Kidney epithelial cell (primary cell): ENCODE measurements around the gene KLK12. TPM values are rescaled to one million over a fixed set of nuclear protein-coding genes. Genes with fewer than 3 reads are reported as not detected.

Source experiments
- DNase-seq: peaks from one replicate; pipeline ENCODE4 v3.0.0-alpha.2; 2010; ENCODE audit warnings: low read depth
- H3K27me3 ChIP-seq: 2 replicates; pipeline ENCODE4 v1.6.0; 2011; ENCODE audit warnings: low read length; ENCODE audit not compliant: control insufficient read depth, insufficient read depth
- H3K36me3 ChIP-seq: 2 replicates; pipeline ENCODE4 v1.5.1; 2011; ENCODE audit warnings: low read length; ENCODE audit not compliant: control insufficient read depth, insufficient read depth
- H3K4me3 ChIP-seq: 2 replicates; pipeline ENCODE4 v1.5.1; 2011; ENCODE audit warnings: low read depth, mild to moderate bottlenecking, control low read depth, low read length
- CTCF ChIP-seq: IDR thresholded peaks from 2 replicates; pipeline ENCODE4 v1.5.1; 2011; ENCODE audit warnings: mild to moderate bottlenecking, moderate library complexity, low read length, control low read depth, inconsistent platforms; ENCODE audit not compliant: insufficient read depth, poor library complexity, severe bottlenecking
- total RNA-seq: library from RNA; depleted of rRNA; stranded (reverse); fragments of >200 nt; gene quantifications from 2 replicates; pipeline ENCODE4 v1.2.3, GENCODE V29; 2015

Gene KLK12
- total RNA-seq, 1 donor from 2014 or later: not detected

- H3K27me3 ChIP-seq: peaks cover 2% of the 10 kb centered on the region
- no peaks in the 10 kb centered on the region for H3K36me3 ChIP-seq
- H3K4me3 ChIP-seq: peak within 1 kb of the TSS; percentile 5
- no peak for TF ChIP-seq CTCF
- no peak for DNase-seq
Measured at GRCh38 chr19:50983625-50984292, 51.0 kb downstream of the KLK12 start, which contains the start of gene KLK7. Gene KLK7, minus strand, starts transcription at chr19:50983917. Its CDS starts 1,518 bp downstream, at chr19:50982399.

DNA sequence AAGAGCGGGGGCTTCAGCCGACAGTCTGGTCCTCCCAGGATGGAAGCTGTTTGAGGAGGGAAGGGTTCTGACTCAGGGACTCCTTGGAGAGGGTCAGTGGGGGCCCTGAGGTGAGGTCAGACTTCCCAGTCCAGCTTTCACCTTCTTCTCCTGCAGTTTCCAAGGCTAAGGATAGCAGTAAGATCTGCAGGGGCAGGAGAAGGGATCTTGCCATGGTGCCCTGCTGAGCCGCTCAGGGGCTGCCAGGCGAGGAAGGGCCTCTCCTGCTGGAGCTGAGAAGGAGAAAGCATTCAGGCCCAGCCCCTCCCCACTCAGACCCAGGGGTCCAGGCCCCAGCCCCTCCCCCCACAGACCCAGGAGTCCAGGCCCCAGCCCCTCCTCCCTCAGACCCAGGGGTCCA lies 52.6 kb downstream of the KLK12 start:
- no peak for DNase-seq

DNA sequence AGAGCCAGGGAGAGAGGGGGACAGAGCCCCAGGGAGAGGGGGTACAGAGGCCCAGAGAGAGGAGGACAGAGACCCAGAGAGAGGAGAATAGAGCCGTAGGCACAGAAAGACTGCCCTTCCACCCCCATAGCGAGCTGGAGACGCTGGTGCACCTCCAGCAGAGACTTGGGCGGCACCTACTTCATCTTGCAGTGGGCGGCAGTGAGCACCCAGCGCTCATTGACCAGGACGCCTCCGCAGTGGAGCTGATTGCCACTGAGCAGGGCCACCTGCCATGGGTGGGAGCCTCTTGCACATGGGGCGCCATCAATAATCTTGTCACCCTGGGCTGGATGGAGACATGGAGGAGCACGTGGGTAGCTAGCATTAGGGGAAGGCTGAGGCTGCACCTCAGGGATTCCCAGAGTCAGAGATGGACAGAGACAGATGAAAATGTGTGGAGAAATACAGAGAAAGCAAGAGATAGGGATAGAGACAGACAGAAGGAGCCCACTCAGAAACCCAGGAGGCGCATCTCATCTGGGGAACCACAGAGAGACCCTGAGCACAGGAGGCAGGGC lies 53.1 kb downstream of the KLK12 start:
- TF ChIP-seq CTCF: no peak
- Histone ChIP-seq H3K4me3 (no peak overlapping the region), H3K27me3 (peaks cover 2% of the 10 kb centered on the region), H3K36me3 (no peaks in the 10 kb centered on the region)
- no peak for DNase-seq

More for the DNA sequence above, 52.6 kb downstream of the KLK12 start:
- Histone ChIP-seq H3K36me3 (no peaks in the 10 kb centered on the region), H3K27me3 (peaks cover 2% of the 10 kb centered on the region), H3K4me3 (no peak overlapping the region)
- no peak for TF ChIP-seq CTCF

GRCh38 chr19:50980208-50980607 lies 54.6 kb downstream of the KLK12 start:
- Histone ChIP-seq H3K4me3 (no peak overlapping the region), H3K36me3 (no peaks in the 10 kb centered on the region), H3K27me3 (peaks cover 2% of the 10 kb centered on the region)
- no peak for TF ChIP-seq CTCF
- DNase-seq: no peak

DNA sequence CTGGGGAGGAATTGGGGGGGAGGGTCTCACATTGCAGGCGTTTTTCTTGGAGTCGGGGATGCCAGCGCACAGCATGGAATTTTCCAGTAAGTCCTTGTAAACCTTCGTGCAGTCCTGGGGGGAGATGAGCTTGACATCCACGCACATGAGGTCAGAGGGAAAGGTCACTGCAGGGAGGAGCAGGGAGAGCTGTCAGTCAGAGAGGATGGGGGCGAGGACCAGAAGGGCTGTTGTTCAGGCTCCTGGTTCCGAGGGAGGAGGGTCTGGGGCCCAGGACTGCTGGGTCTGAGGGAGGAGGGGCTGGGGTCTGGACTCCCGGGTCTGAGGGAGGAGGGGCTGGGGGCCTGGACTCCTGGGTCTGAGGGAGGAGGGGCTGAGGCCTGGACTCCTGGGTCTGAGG lies 55.0 kb downstream of the KLK12 start:
- no peak overlapping the region for H3K4me3 ChIP-seq
- peaks cover 2% of the 10 kb centered on the region for H3K27me3 ChIP-seq
- no peak for DNase-seq
- H3K36me3 ChIP-seq: no peaks in the 10 kb centered on the region
- TF ChIP-seq CTCF: no peak

Other genes starting within 250 kb of the KLK12 start
- not detected in 2 replicates for gene ACP4, start 244.6 kb downstream of the KLK12 start, total RNA-seq
- not detected in 2 replicates for gene KLK1, start 211.2 kb downstream of the KLK12 start, total RNA-seq
- gene KLK15, start 201.4 kb downstream of the KLK12 start, total RNA-seq: not detected in 2 replicates
- gene KLK3, start 180.1 kb downstream of the KLK12 start, total RNA-seq: not detected in 2 replicates
- 0.96 TPM in 1 of 2 replicates, not detected in the other for gene KLK2, start 161.6 kb downstream of the KLK12 start, total RNA-seq
- gene KLK4, start 123.6 kb downstream of the KLK12 start, total RNA-seq: not detected in 2 replicates
- gene KLK5, start 82.0 kb downstream of the KLK12 start, total RNA-seq: 10.8 and 11.3 TPM in 2 replicates
- 33.5 and 39.9 TPM in 2 replicates for gene KLK6, start 65.4 kb downstream of the KLK12 start, total RNA-seq
- gene KLK7, start 51.1 kb downstream of the KLK12 start, total RNA-seq: 18.7 and 18.8 TPM in 2 replicates
- 3.1 and 7.1 TPM in 2 replicates for gene KLK8, start 33.4 kb downstream of the KLK12 start, total RNA-seq
- 6.7 and 9.0 TPM in 2 replicates for gene KLK10, start 15.3 kb downstream of the KLK12 start, total RNA-seq
- not detected in 2 replicates for gene KLK11, start 8.4 kb downstream of the KLK12 start, total RNA-seq
- 0.08 and 0.21 TPM in 2 replicates for gene KLK13, start 30.1 kb upstream of the KLK12 start, total RNA-seq
- gene KLK14, start 47.9 kb upstream of the KLK12 start, total RNA-seq: not detected in 2 replicates
- gene CTU1, start 73.4 kb upstream of the KLK12 start, total RNA-seq: 19.1 and 23.6 TPM in 2 replicates
- 0.13 and 0.14 TPM in 2 replicates for gene SIGLEC9, start 89.9 kb upstream of the KLK12 start, total RNA-seq
- not detected in 2 replicates for gene SIGLEC7, start 107.3 kb upstream of the KLK12 start, total RNA-seq
- not detected in 2 replicates for gene CD33, start 190.1 kb upstream of the KLK12 start, total RNA-seq
- 0.79 TPM in 1 of 2 replicates, not detected in the other for gene SIGLECL1, start 216.1 kb upstream of the KLK12 start, total RNA-seq